ENCODE results near the gene ARHGAP19.

The ARHGAP19 gene

DNA sequence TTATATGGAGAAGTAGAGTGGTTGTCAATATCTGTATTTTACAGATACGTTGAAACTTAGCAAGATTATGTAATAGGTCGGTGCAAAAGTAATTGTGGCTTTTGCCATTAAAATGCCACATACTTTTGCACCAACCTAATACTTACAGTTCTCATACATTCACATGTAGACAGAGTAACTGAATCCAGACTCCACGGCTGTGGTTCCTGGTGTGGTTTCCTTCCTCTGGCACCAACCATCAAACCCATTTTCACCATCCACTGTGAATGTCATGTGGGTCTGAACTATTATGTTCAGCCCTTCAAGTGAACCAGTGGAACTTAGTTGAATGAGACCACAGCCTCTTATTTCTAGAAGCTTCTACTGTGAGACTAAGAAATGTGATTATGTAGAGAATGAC lies 75.1 kb downstream of the ARHGAP19 start:
- TF ChIP-seq, protein P1, sequence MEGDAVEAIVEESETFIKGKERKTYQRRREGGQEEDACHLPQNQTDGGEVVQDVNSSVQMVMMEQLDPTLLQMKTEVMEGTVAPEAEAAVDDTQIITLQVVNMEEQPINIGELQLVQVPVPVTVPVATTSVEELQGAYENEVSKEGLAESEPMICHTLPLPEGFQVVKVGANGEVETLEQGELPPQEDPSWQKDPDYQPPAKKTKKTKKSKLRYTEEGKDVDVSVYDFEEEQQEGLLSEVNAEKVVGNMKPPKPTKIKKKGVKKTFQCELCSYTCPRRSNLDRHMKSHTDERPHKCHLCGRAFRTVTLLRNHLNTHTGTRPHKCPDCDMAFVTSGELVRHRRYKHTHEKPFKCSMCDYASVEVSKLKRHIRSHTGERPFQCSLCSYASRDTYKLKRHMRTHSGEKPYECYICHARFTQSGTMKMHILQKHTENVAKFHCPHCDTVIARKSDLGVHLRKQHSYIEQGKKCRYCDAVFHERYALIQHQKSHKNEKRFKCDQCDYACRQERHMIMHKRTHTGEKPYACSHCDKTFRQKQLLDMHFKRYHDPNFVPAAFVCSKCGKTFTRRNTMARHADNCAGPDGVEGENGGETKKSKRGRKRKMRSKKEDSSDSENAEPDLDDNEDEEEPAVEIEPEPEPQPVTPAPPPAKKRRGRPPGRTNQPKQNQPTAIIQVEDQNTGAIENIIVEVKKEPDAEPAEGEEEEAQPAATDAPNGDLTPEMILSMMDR (IDR thresholded peaks at IDR 0.05; ENCODE audit: insufficient read depth, low read depth, low read length, missing control alignments) = no peak
- no peak overlapping the region for H3K4me3 ChIP-seq (ENCODE audit: low read length)
- no peak for DNase-seq (ENCODE audit: low read depth)

DNA sequence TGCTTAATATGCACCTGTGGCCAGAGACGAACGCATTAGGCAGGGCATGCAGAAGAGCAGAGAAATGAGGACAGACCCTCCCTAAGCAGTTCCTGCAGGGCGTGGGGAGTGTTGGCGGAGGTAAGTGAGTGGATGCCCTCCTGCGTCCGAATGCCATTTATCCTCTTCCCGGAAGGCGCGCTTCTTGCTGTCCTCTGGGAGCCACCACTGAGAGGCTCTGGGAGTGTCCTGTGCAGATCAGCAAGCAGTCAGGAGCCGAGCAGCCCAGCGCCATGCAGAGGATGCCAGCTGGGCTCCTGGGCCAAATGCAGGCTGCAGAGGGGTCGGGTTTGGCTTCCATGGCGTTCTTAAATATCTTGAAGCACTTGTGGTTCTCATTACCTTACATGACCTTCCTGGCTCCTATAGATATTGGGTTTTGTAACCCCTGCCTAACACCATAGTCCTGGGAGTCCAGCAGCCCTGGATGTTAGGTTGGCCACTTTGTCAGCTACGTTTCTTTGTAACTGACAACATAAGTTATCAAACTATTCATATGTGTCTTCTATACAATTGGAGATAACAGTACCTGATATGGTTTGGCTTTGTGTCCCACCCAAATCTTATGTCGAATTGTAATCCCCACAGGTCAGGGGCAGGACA lies 76.7 kb downstream of the ARHGAP19 start:
- H3K4me3 ChIP-seq (ENCODE audit: low read length) = no peak overlapping the region
- TF ChIP-seq, protein P1 (IDR thresholded peaks at IDR 0.05; ENCODE audit: insufficient read depth, low read depth, low read length, missing control alignments) = no peak
- no peak for DNase-seq (ENCODE audit: low read depth)

DNA sequence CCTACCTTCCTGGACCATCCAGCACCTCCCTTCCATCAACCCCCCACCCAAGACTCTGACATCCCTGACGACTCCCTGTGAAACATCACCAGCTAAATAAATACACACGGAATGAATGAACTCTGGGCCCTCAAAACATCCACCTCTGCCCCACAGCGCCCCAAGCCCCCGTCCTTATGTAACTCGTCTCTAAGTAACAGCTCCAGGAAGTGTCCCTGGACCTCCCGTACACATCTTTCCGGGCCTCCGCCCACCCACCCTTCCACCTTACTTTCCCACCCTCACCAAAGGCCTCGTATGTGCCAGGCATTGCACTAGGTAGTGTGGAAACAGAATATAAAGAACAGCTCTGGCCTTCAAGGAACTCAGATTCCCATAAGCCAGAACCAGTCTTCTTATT lies 79.0 kb downstream of the ARHGAP19 start:
- TF ChIP-seq, protein P1 (IDR thresholded peaks at IDR 0.05; ENCODE audit: insufficient read depth, low read depth, low read length, missing control alignments) = no peak
- H3K4me3 ChIP-seq (ENCODE audit: low read length) = no peak overlapping the region
- no peak for DNase-seq (ENCODE audit: low read depth)

DNA sequence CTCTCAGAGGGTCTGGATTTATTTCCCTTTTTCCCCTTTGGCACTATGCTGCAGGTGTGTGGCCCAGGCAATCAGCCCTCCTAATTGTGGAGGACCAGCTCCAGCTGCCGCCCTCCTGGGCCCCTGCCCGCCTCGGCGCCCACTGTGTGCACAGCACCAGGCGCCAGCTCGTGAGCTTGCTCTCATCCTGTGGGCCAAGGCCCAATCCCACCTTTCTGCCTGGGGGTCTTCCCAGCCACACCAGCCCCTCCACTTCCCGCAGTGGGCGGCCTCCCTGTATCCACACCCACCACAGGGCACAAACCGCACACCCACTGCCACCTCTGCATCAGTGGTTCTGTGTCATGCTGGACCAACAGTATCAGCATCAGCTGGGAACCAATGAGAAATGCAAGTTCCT lies 81.2 kb downstream of the ARHGAP19 start:
- TF ChIP-seq, protein P1 (IDR thresholded peaks at IDR 0.05; ENCODE audit: insufficient read depth, low read depth, low read length, missing control alignments) = no peak
- no peak overlapping the region for H3K4me3 ChIP-seq (ENCODE audit: low read length)
- DNase-seq (ENCODE audit: low read depth) = no peak

DNA sequence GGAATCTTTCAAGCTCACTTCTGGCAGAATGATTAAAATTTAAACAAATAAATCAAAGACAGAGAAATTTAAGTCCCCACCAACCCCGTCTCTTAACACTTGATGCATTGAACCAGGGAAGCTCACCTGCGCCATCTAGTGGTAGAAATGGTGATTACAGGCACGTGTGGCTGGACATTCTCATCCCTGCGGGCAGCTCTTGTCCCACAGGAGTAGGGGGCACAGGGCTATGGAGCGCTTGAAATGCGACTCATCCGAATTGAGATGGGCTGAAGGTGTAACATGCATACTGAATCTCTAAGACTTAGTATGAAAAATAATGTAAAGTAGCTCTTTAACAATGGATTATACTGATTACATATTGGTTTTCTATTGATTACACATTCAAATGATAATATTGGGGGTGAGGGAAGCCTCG lies 81.9 kb downstream of the ARHGAP19 start:
- no peak overlapping the region for H3K4me3 ChIP-seq (ENCODE audit: low read length)
- TF ChIP-seq, protein P1 (IDR thresholded peaks at IDR 0.05; ENCODE audit: insufficient read depth, low read depth, low read length, missing control alignments) = peak; percentile 97
- peak; percentile 67 for DNase-seq (ENCODE audit: low read depth)

DNA sequence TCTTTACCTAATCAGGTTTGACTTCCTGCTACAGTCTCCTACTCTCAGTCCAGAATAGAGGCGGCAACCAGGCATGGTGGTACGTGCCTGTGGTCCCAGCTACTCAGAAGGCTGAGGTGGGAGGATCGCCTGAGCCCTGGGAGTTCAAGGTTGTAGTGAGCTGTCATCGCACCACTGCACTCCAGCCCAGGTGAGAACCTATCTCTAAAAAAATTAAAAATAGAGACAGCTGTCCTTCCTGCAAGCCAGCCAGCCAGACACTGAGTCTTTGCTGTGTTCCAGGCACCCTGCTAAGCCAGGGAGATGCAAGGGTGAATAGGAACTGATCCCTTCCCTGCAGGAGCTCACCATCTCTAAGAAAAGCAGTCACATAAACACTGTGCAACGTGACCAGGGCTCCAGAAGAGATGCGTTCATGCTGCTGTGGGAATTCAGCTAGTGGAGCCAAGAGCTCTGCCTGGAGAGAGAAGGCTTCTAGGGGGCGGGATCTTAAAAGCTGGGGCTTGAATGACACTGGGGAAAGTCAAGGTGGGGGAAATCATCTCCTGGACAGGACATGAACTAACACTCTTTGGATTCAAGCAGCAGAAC lies 84.6 kb downstream of the ARHGAP19 start:
- no peak overlapping the region for H3K4me3 ChIP-seq (ENCODE audit: low read length)
- TF ChIP-seq, protein P1 (IDR thresholded peaks at IDR 0.05; ENCODE audit: insufficient read depth, low read depth, low read length, missing control alignments) = no peak
- DNase-seq (ENCODE audit: low read depth) = no peak

DNA sequence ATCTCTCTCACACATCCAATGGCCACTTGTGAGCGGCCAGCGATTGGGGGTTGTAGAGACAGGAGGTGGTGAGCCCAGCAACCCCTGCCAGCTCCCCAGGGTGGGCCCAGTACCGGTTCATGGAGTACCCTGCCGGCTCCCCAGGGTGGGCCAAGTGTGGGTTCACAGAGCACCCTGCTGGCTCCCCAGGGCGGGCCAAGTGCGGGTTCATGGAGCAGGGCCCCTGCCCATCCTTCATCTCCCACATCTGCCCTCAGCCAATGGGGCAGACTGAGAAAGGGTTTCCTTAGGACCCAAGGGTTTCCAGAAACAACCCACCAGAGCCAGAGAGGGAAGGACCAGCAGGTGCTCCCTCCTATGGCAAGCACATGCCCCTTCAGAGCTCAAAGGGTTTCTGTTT lies 85.3 kb downstream of the ARHGAP19 start:
- no peak overlapping the region for H3K4me3 ChIP-seq (ENCODE audit: low read length)
- TF ChIP-seq, protein P1 (IDR thresholded peaks at IDR 0.05; ENCODE audit: insufficient read depth, low read depth, low read length, missing control alignments) = no peak
- DNase-seq (ENCODE audit: low read depth) = no peak
